ENCODE data around the gene C6orf15.

The C6orf15 gene

GRCh38 chr6:31112478-31112877, at the start of gene C6orf15:
TSS of gene C6orf15 (minus strand) at chr6:31112575. CDS start at chr6:31112555, 20 bp downstream.
- DNase-seq (ENCODE audit: low read depth), result no peak
- no peak within 1 kb of the TSS for H3K4me3 ChIP-seq (ENCODE audit: low read depth, low read length)

DNA sequence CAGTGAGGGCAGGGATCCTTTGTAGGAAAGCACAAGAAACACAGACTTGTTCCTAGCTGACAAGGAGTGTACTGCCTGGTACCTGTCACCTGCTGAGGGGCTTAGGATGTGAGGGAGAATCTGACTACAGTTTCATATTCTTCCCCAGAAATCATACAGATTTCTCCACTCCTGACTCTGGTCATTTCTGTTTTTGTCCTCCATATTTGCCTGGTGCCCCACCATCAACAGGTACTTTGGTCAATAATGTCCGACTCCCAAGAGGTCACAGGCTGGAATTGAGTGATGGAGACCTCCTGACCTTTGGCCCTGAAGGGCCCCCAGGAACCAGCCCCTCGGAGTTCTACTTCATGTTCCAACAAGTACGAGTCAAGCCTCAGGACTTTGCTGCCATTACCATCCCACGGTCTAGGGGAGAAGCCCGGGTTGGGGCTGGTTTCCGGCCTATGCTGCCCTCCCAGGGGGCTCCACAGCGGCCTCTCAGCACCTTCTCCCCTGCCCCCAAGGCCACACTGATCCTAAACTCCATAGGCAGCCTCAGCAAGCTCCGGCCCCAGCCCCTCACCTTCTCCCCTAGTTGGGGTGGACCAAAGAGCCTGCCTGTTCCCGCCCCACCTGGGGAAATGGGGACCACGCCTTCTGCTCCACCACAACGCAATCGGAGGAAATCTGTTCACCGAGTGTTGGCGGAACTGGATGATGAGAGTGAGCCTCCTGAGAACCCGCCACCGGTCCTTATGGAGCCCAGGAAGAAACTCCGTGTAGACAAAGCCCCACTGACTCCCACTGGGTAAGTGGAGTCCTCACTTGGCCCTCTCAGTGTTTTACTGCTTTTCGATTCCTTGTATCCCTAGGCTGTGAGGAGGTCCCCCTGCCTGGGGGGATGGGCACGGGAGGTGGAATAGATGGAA, 49.1 kb upstream of the C6orf15 start:
- DNase-seq (ENCODE audit: low read depth), result no peak
- H3K4me3 ChIP-seq (ENCODE audit: low read depth, low read length), result no peak overlapping the region

DNA sequence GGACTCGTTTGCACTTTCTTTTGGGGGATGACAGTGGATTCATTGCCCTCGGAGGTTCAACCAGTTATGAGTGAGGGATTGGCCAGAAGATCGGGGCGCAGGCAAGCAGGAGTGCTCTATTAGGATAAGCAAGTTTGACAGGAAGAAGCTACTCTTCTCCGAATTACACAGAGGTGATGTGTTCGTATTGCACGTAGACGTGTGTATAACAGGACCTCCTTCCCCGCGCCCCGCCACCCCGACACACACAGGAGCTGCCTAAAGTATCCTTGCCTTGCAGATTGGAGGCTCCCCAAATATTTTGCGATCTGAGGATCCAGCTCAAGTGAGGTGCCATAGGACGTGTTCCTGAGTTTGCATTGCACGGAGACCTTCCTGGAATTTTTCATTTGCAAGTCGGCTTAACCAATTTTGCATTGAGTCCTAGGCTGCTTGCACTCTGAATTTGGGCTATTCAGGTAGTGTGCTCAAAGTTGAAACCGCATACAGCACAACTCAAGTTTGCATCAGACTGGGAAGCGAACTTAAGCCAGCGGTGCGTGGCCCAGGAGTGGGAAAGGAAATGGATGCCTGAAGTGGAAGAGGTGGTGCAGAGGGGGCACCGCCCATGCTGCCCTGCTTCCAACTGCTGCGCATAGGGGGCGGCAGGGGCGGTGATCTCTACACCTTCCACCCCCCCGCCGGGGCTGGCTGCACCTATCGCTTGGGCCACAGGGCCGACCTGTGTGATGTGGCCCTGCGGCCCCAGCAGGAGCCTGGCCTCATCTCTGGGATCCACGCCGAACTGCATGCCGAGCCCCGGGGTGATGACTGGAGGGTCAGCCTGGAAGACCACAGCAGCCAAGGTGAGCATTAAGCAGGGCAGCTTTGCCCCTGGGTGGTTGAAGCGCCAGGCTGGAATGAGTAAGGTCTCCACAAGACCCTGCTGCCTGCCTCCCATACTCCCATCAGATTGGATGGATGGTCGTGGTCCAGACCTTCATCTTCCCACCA, 46.8 kb upstream of the C6orf15 start:
- peak overlapping the region; percentile 83 for H3K4me3 ChIP-seq (ENCODE audit: low read depth, low read length)
- no peak for DNase-seq (ENCODE audit: low read depth)

DNA sequence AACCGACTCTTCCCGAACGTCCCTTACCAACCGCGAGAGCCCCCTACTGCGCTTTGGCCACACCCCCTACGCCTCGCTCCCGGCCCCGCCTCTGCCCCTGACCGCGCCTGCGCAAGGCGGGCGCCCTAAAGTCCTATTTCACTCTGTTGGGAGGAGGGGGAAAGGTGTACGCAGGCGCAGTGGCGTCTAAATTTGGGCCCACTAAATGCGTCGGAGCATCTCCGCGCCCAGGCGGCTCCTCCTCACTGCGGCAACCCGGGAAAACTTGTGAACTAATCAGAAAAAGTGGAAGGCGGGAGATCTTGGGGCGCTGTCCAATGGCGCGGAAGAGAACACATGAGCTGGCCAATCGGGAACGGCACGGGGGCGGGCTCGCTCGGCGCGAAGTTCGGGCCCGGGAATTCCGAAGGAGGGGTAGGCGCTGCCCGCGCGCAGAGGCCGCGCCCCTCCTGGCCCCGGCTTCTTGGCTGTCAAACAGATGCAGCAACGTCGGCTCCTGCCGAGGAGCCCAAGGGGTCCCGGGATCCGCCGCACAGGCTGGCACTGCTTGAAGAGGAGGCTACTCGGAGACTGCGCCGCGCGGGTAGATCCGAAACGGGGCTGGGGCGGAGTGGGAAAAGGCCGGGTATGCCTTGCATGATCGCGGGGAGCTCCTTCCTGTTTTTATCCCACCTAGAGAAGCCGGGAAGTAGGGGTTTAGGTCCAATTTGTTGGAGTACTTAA, 45.9 kb upstream of the C6orf15 start, which contains the start of gene TCF19:
Gene TCF19 (plus strand): TSS at position 450 of the 723 bp plus-strand sequence. CDS start 881 bp downstream, outside the sequence.
- peak; percentile 95 for DNase-seq (ENCODE audit: low read depth)

DNA sequence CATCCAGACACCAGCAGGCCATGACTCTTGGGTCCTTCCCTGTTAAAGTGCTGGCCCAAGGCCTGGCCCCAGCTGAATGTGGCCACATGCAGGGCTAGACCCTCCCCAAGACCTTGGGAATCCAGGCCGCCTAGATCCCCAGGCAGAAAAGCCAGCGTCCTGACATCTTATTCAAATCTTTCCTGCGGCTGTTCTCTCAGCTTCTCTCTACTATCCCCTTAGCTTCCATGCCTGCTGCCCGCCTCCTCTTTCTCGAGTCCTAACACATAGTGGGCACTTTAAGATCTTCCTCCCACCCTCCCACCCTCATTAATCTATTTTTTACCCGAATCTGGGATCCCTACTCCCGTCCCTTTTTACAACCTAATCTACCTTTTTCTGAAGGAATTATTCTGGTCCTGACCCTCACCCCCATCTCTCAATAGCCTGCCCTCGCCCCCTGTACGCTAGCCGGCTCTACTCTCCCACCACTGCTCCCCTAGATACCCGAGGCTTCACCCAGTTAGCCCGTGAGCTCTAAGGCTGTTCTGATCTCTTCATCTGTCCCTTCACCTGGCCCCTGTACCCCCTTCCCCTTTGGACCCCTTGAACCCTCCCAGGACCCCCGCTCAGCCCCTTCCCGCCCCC, 45.3 kb upstream of the C6orf15 start, which contains the start of gene CCHCR1:
Gene CCHCR1 (minus strand): TSS at position 290 of the 627 bp plus-strand sequence. CDS start 202 bp downstream, at position 88.
- no peak for DNase-seq (ENCODE audit: low read depth)
- peak within 1 kb of the TSS; percentile 83 for H3K4me3 ChIP-seq (ENCODE audit: low read depth, low read length)

More for the DNA sequence above, 45.9 kb upstream of the C6orf15 start, which contains the start of gene TCF19:
- H3K4me3 ChIP-seq (ENCODE audit: low read depth, low read length), result peak within 1 kb of the TSS; percentile 83

- DNase-seq (ENCODE audit: low read depth), result no peak
- H3K4me3 ChIP-seq (ENCODE audit: low read depth, low read length), result no peak overlapping the region
Observed at GRCh38 chr6:31156641-31157040, 44.3 kb upstream of the C6orf15 start.

- H3K4me3 ChIP-seq (ENCODE audit: low read depth, low read length), result no peak overlapping the region
- no peak for DNase-seq (ENCODE audit: low read depth)
Observed at GRCh38 chr6:31154436-31154835, 42.1 kb upstream of the C6orf15 start.

DNA sequence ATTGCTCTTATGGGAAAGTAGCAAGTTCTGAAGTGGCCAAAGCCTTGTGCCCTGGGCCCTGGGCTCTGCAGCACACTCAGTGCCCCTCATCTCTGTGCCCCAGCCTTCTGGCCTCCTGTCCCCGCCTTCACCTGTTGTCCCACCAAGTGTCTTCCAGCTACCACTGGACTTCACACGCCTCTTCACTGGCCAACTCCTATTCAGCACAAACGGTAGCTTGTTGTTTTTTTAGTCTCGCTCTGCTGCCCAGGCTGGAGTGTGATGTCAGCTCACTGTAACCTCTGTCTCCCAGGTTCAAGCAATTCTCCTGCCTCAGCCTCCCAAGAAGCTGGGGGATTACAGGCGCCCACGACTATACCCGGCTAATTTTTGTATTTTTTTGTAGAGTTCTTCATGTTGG, 40.4 kb upstream of the C6orf15 start:
- no peak for DNase-seq (ENCODE audit: low read depth)
- no peak overlapping the region for H3K4me3 ChIP-seq (ENCODE audit: low read depth, low read length)

GRCh38 chr6:31149827-31150447, 37.6 kb upstream of the C6orf15 start:
- no peak overlapping the region for H3K4me3 ChIP-seq (ENCODE audit: low read depth, low read length)
- no peak for DNase-seq (ENCODE audit: low read depth)

DNA sequence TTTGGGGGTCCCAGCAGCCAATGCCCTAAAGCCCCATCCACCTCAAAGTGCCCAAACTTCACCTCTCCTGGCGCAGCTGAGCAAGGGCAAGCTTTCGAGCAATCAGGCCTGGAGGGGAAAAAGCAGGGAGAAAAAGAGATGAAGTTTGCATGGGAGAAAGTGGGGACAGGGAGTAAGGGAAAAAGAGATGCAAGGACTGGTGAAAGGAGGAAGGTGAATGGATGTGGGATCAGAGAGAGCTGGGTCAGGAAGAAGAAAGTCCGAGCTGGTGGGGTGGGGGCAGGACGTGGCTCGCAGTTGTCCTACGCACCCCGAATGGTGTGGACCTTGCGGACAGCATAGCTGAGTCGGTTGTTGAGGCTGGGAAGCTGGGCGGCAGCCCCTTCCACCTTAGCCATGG, 33.0 kb upstream of the C6orf15 start:
- DNase-seq (ENCODE audit: low read depth), result no peak
- H3K4me3 ChIP-seq (ENCODE audit: low read depth, low read length), result no peak overlapping the region

GRCh38 chr6:31144970-31145340, 32.6 kb upstream of the C6orf15 start:
- DNase-seq (ENCODE audit: low read depth), result no peak
- H3K4me3 ChIP-seq (ENCODE audit: low read depth, low read length), result no peak overlapping the region

GRCh38 chr6:31144296-31144969, 32.1 kb upstream of the C6orf15 start:
- H3K4me3 ChIP-seq (ENCODE audit: low read depth, low read length), result no peak overlapping the region
- DNase-seq (ENCODE audit: low read depth), result no peak

DNA sequence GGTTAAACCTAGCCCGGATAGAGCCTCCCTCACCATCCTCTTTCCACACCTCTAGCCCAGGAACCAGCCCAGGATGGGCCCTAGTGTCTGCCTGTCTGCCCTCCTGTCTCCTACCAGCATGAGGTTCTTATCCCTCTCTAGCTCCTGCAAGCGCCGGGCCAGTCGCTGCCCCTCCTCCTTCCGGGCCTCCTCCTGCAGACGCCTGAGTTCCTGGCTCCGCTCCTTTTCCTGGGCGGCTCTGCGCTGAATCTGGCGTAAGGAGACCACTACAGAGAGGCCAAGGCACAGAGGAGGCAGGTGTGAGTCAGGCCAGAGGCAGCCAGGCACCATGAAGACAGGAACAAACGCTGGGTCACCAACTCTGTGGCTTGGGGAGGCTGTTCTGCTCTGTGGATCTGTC, 30.8 kb upstream of the C6orf15 start:
- peak; percentile 79 for DNase-seq (ENCODE audit: low read depth)
- H3K4me3 ChIP-seq (ENCODE audit: low read depth, low read length), result no peak overlapping the region

- no peak overlapping the region for H3K4me3 ChIP-seq (ENCODE audit: low read depth, low read length)
- no peak for DNase-seq (ENCODE audit: low read depth)
Observed at GRCh38 chr6:31142361-31142761, 30.0 kb upstream of the C6orf15 start.

DNA sequence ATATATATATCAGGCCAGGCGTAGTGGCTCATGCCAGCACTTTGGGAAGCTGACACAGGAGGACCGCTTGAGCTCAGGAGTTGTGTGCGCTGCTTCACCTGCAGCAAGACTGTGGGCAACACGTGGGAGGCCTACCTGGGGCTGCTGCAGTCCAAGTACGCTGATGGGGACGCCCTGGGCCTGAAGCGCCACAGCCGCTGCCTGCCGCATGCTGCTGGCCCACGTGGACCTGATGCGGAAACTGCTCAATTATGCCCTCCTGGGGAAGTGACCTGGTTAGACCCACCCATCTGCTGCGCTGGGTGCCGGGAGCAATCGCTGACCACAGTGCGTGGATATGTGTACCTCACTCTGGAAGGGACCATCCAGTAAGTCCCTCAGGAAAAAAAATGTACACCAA, 28.3 kb upstream of the C6orf15 start:
- H3K4me3 ChIP-seq (ENCODE audit: low read depth, low read length), result no peak overlapping the region
- DNase-seq (ENCODE audit: low read depth), result no peak

- no peak overlapping the region for H3K4me3 ChIP-seq (ENCODE audit: low read depth, low read length)
- no peak for DNase-seq (ENCODE audit: low read depth)
Observed at GRCh38 chr6:31139599-31139998, 27.2 kb upstream of the C6orf15 start.

DNA sequence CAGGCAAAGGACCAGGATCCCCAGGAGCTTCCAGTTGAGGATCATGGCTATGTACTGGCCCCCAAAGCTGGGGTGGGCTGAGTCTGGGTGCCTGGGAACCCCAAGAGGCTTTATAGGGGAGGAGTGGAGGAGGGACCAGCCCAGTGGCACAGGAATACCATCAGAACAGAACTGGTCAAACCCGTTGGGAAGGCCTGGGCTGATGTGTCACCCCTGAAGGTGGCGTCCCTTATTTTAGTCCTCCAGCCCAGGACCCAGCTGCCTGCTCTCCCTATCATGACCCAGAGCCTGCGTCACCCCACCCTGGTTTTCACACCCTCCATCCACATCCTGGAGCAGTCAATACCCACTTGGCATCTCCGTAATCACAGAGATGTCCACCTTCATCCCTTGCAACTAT, 26.6 kb upstream of the C6orf15 start, which contains the start of gene PSORS1C2:
Gene PSORS1C2 (minus strand): TSS at position 85 of the 400 bp plus-strand sequence. CDS start 40 bp downstream, at position 45.
- H3K4me3 ChIP-seq (ENCODE audit: low read depth, low read length), result no peak within 1 kb of the TSS
- DNase-seq (ENCODE audit: low read depth), result no peak

DNA sequence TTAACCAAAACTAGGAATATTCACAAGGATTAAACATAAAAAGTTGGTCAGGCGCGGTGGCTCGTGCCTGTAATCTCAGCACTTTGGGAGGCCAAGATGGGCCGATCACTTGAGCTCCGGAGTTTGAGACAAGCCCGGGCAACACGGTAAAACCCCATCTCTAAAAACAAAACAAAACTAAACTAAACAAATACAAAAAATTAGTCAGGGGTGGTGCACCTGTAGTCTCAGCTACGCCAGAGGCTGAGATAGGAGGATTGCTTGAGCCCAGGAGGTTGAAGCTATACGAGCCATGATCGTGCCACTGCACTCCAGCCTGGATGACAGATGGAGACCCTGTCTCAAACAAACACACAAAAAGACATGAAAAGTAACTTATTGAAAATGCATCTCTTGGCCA, 23.3 kb upstream of the C6orf15 start:
- DNase-seq (ENCODE audit: low read depth), result no peak
- H3K4me3 ChIP-seq (ENCODE audit: low read depth, low read length), result no peak overlapping the region

Data from skeletal muscle cell (primary cell).